ENCODE data around the gene NUDT21. TPM values are rescaled to one million over a fixed set of nuclear protein-coding genes. Genes with fewer than 3 reads are reported as not detected.
"Not testable (repeated sequence)": the region's sequence is repeated elsewhere in the genome, so short reads cannot be mapped to it uniquely, and the experiment has no call there.

NUDT21 gene
- total and polyA plus RNA-seq, 2 of the 4 experiments (the other 2 are of a cell fraction) = 52.4 to 166 TPM

- Histone ChIP-seq H2BK120ac (ENCODE audit: low read depth, low read length) (no peak overlapping the region), H3K4me1 (ENCODE audit: control insufficient read depth, insufficient read depth, low read length) (peaks cover 8% of the 10 kb centered on the region), H2AFZ (replicated peaks; ENCODE audit: low read length, poor library complexity) (no peak overlapping the region), H2BK15ac (ENCODE audit: low read depth, low read length) (no peak overlapping the region), H4K5ac (ENCODE audit: low read depth, low read length) (no peak overlapping the region), H3K4me2 (ENCODE audit: low read depth, low read length) (no peak overlapping the region), H3K9ac (ENCODE audit: low read depth, low read length) (no peak overlapping the region), H3K9me3 (ENCODE audit: control insufficient read depth, insufficient read depth, low read length) (peaks cover 9% of the 10 kb centered on the region), H3K56ac (ENCODE audit: extremely low read depth, insufficient read depth, low read length) (no peak overlapping the region), H3K23ac (ENCODE audit: low read depth, low read length) (no peak overlapping the region), H3K14ac (replicated peaks; ENCODE audit: low read depth, low read length) (no peak overlapping the region), H3K27me3 (ENCODE audit: control insufficient read depth, insufficient read depth, low read length) (no peaks in the 10 kb centered on the region), H3K4ac (ENCODE audit: low read depth, low read length) (no peak overlapping the region), H4K8ac (ENCODE audit: low read depth in 2 of 2, low read length in 2 of 2) (no peak overlapping the region), H2BK20ac (ENCODE audit: low read depth, low read length) (no peak overlapping the region), H2BK5ac (ENCODE audit: low read depth, low read length, poor library complexity, severe bottlenecking) (no peak overlapping the region), H3K9me1 (ENCODE audit: insufficient read depth, low read length) (peaks cover 10% of the 10 kb centered on the region), H2AK5ac (ENCODE audit: low read depth, low read length) (no peak overlapping the region), H2AK9ac (replicated peaks; ENCODE audit: low read depth, low read length, poor library complexity) (no peak overlapping the region), H3K4me3 (ENCODE audit: insufficient read depth, low read depth, low read length) (no peak overlapping the region), H3K36me3 (ENCODE audit: control insufficient read depth, insufficient read depth, low read length) (peaks cover 36% of the 10 kb centered on the region), H3K18ac (ENCODE audit: low read depth, low read length) (no peak overlapping the region), H4K20me1 (ENCODE audit: insufficient read depth, low read length) (no peaks in the 10 kb centered on the region; the same call in 1 of the 2 replicates), H3K27ac (ENCODE audit: insufficient read depth, low read length) (no peak overlapping the region), H4K91ac (ENCODE audit: insufficient read depth, low read depth, low read length) (no peak overlapping the region), H3K79me1 (ENCODE audit: low read depth in 1 of 2, low read length in 2 of 2) (peaks cover 19 to 27% of the 10 kb centered on the region in 2 experiments)
- ATAC-seq (ENCODE audit: low read depth) (no peak), DNase-seq (no peak)
- no TSS peak for BruUV-seq (replicated peaks)
- TF ChIP-seq CEBPB (IDR thresholded peaks at IDR 0.05; ENCODE audit: low read depth, low read length) (peak; percentile 67), FOS (IDR thresholded peaks at IDR 0.05; ENCODE audit: low read depth, low read length) (no peak), SMC3 (IDR thresholded peaks at IDR 0.05; ENCODE audit: low read depth, low read length) (no peak)
- dilution Hi-C loops (cut with HindIII; ENCODE audit: low sequenced_read_pairs, unreplicated experiment) = no loop called here
- no CpG with 5 or more reads among the region's 4 CpGs for WGBS, 2 experiments (ENCODE audit: extremely low coverage in 2 of 2, insufficient read length in 1 of 2)
- ChIA-PET CTCF (interaction anchor here (0.6 to 1.1 kb wide), 2 partner anchors 11 to 663 kb away, joined by 3 to 9 read pairs; no protein-coding TSS in a partner anchor), POLR2A (ENCODE audit: unreplicated experiment) (no interaction called here)
- in situ Hi-C loops (cut with MboI; ENCODE audit: low sequenced_read_pairs) = no loop called here
- intact Hi-C loops (cut with micrococcal nuclease) = no loop called here
Observed at GRCh38 chr16:56382459-56382858, 68.7 kb downstream of the NUDT21 start.

- H3K23ac ChIP-seq (ENCODE audit: low read depth, low read length); CTCF ChIA-PET; H2BK20ac ChIP-seq (ENCODE audit: low read depth, low read length); H2BK15ac ChIP-seq (ENCODE audit: low read depth, low read length); H2BK120ac ChIP-seq (ENCODE audit: low read depth, low read length); dilution Hi-C loops (cut with HindIII; ENCODE audit: low sequenced_read_pairs, unreplicated experiment); H3K4ac ChIP-seq (ENCODE audit: low read depth, low read length); in situ Hi-C loops (cut with MboI; ENCODE audit: low sequenced_read_pairs); POLR2A ChIA-PET (ENCODE audit: unreplicated experiment); H3K4me1 ChIP-seq (ENCODE audit: control insufficient read depth, insufficient read depth, low read length); DNase-seq; H3K56ac ChIP-seq (ENCODE audit: extremely low read depth, insufficient read depth, low read length); ATAC-seq (ENCODE audit: low read depth); H2AFZ ChIP-seq (replicated peaks; ENCODE audit: low read length, poor library complexity); H3K4me3 ChIP-seq (ENCODE audit: insufficient read depth, low read depth, low read length); H4K20me1 ChIP-seq (ENCODE audit: insufficient read depth, low read length); H4K91ac ChIP-seq (ENCODE audit: insufficient read depth, low read depth, low read length); H3K9me3 ChIP-seq (ENCODE audit: control insufficient read depth, insufficient read depth, low read length); H2AK5ac ChIP-seq (ENCODE audit: low read depth, low read length); H3K18ac ChIP-seq (ENCODE audit: low read depth, low read length); H3K4me2 ChIP-seq (ENCODE audit: low read depth, low read length); H3K27ac ChIP-seq (ENCODE audit: insufficient read depth, low read length); H3K27me3 ChIP-seq (ENCODE audit: control insufficient read depth, insufficient read depth, low read length); H2BK5ac ChIP-seq (ENCODE audit: low read depth, low read length, poor library complexity, severe bottlenecking); H3K14ac ChIP-seq (replicated peaks; ENCODE audit: low read depth, low read length); BruUV-seq (replicated peaks); H4K8ac ChIP-seq (ENCODE audit: low read depth in 2 of 2, low read length in 2 of 2); H2AK9ac ChIP-seq (replicated peaks; ENCODE audit: low read depth, low read length, poor library complexity); H4K5ac ChIP-seq (ENCODE audit: low read depth, low read length); H3K9ac ChIP-seq (ENCODE audit: low read depth, low read length); intact Hi-C loops (cut with micrococcal nuclease): not testable (repeated sequence)
- WGBS, 2 experiments (ENCODE audit: extremely low coverage in 2 of 2, insufficient read length in 1 of 2) = no CpG with 5 or more reads among the region's 3 CpGs
- peaks cover 10% of the 10 kb centered on the region for H3K9me1 ChIP-seq (ENCODE audit: insufficient read depth, low read length)
- H3K36me3 ChIP-seq (ENCODE audit: control insufficient read depth, insufficient read depth, low read length) = peaks cover 34% of the 10 kb centered on the region
- H3K79me1 ChIP-seq (ENCODE audit: low read depth in 1 of 2, low read length in 2 of 2) = peaks cover 22 to 25% of the 10 kb centered on the region in 2 experiments
Observed at GRCh38 chr16:56380778-56381485, 70.2 kb downstream of the NUDT21 start.

All from IMR-90 (cell line).